Ovary (tissue), 9 donors: ENCODE data around the gene ATP6V0A4. TPM values are rescaled to one million over a fixed set of nuclear protein-coding genes. Genes with fewer than 3 reads are reported as not detected.
A peak's percentile ranks its signal among the peaks of the same experiment; 100 is the strongest.
"Not testable (repeated sequence)": the region's sequence is repeated elsewhere in the genome, so short reads cannot be mapped to it uniquely, and the experiment has no call there.

Experiments
- DNase-seq, 5 donors: peaks; one replicate each; pipeline ENCODE4 v3.0.0-alpha.2; 2019 to 2020
- H3K27ac ChIP-seq, 2 donors: fragments of 200-600 bp; one replicate each; pipeline versions ENCODE4 v1.5.1 to v1.8.0; 2019 to 2022
- H3K27me3 ChIP-seq: fragments of 200-600 bp; one replicate; pipeline ENCODE4 v1.8.0; 2022
- H3K36me3 ChIP-seq: fragments of 200-600 bp; sonication (generic); one replicate; pipeline ENCODE4 v1.5.1; 2019
- H3K4me1 ChIP-seq: one replicate; pipeline ENCODE4 v1.8.1; 2013; ENCODE audit warnings: mild to moderate bottlenecking, moderate library complexity; ENCODE audit not compliant: insufficient read depth
- H3K4me3 ChIP-seq: fragments of 200-600 bp; sonication (generic); one replicate; pipeline ENCODE4 v1.5.1; 2017
- H3K9me3 ChIP-seq, 2 donors: fragments of 200-600 bp in 1 of 2; sonication (generic) in 1 of 2; one replicate each; pipeline versions ENCODE4 v1.5.1 to v1.8.1; 2013 to 2019; ENCODE audit warnings: mild to moderate bottlenecking in 1 of 2, moderate library complexity in 1 of 2
- CTCF ChIP-seq, 3 donors: fragments of 450-650 bp in 2 of 3; fragments of 200-600 bp in 1 of 3; IDR thresholded peaks; one replicate each; pipeline versions ENCODE4 v1.5.1 to v1.8.0; 2016 to 2022; ENCODE audit warnings: antibody characterized with exemption in 3 of 3, mild to moderate bottlenecking in 1 of 3
- EP300 ChIP-seq: sonication (generic); formaldehyde crosslinking; IDR thresholded peaks from one replicate; pipeline ENCODE4 v1.6.1; 2017; ENCODE audit warnings: antibody characterized with exemption
- POLR2A ChIP-seq: fragments of 450-650 bp; IDR thresholded peaks from one replicate; pipeline ENCODE4 v1.6.1; 2017; ENCODE audit warnings: antibody characterized with exemption, mild to moderate bottlenecking, moderate library complexity
- WGBS, 3 donors: extraction: QIAGEN DNeasy Blood & Tissue Kit in 1 of 3; methylation state at CpG; one replicate each; pipeline versions ENCODE4 v1.1.5 to v1.1.7; 2013 to 2017; 5-methylcytosine and 5-hydroxymethylcytosine counted together
- intact Hi-C, 4 donors: fragments of 100-400 bp; cut with DNase I; formaldehyde crosslinking; loops; one replicate each; pipeline versions ENCODE4 v1.11.0 to v1.15.1; 2022 to 2023
- polyA plus RNA-seq, 2 donors: library from polyadenylated mRNA; stranded (reverse); fragments of 200-250 nt in 1 of 2; fragments of 350-450 nt in 1 of 2; fragmentation: Illumina TruSeq in 1 of 2; extraction: RNeasy Lipid Tissue Mini Kit (QIAGEN cat#74804) in 1 of 2; gene quantifications; one replicate each; pipeline ENCODE4 v1.2.3, GENCODE V29; 2013 to 2014
- total RNA-seq, 7 donors: library from RNA; depleted of rRNA in 2 of 7; stranded (reverse); fragments of >200 nt in 2 of 7; fragmentation: NEBNext Ultra II Directional in 3 of 7; extraction: Animal tissue kit (Norgen Biotek cat#: 25700) in 3 of 7; gene quantifications; one replicate each; pipeline versions ENCODE4 v1.1.0 to v1.2.4, GENCODE V29; 2016 to 2023
- donor health status: DM: no; HTN: no; CAD: no; lungs with moderate emphysema.
- donor health status: DM: no; HTN: no; CAD: no.
- donor health status: Bipolar disorder and iron deficiency.
- donor health status: DM: yes; HTN: yes; CAD: no.
- donor health status: DM: no; HTN: no; CAD: no.
- donor health status: DM: yes; HTN: yes; CAD: no.

Gene ATP6V0A4
- total and polyA plus RNA-seq, 9 donors = 1.7 TPM; not detected in 8

- intact Hi-C loops = no loop called here
- Histone ChIP-seq H3K9me3 (no peaks in the 10 kb centered on the region), H3K4me1 (peaks cover 3% of the 10 kb centered on the region), H3K4me3 (no peak overlapping the region), H3K27me3 (no peaks in the 10 kb centered on the region), H3K36me3 (no peaks in the 10 kb centered on the region), H3K27ac (no peak overlapping the region)
- TF ChIP-seq CTCF (IDR thresholded peaks at IDR 0.05) (no peak), EP300 (no peak), POLR2A (no peak)
- DNase-seq = no peak
- WGBS, 3 donors = 84 to 98% (median 93%) methylated on average over 1 to 2 of the region's 2 CpGs
Observed at GRCh38 chr7:138690495-138690894, 107.5 kb downstream of the ATP6V0A4 start.

- H3K9me3 ChIP-seq = not testable (repeated sequence)
Observed at GRCh38 chr7:138688037-138688436, 110.0 kb downstream of the ATP6V0A4 start.

DNA sequence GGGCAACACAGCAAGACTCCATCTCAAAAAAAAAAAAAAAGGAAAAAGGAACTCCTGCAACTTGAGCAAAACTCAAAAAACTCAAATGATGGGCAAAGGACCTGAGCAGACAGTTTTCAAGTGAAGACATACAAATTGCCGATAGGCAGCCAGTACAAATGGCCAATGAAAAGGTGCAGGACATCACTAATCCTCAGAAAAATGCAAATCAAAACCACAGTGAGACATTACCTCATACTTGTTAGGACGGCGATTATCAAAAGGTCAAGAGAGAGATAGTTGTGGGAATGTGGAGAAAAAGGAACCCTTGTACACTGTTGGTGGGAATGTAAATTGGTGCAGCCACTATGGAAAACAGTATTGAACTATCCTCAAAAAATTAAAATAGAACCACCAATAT lies 113.7 kb downstream of the ATP6V0A4 start:
- 20 to 28% (median 27%) methylated on average over 3 of the region's 3 CpGs for WGBS, 3 donors
- no peak overlapping the region for H3K27ac ChIP-seq
- no peaks in the 10 kb centered on the region for H3K36me3 ChIP-seq
- intact Hi-C loops = no loop called here
- H3K9me3 ChIP-seq = no peaks in the 10 kb centered on the region
- no peak for TF ChIP-seq POLR2A
- TF ChIP-seq EP300 = no peak
- TF ChIP-seq CTCF (IDR thresholded peaks at IDR 0.05) = no peak
- H3K27me3 ChIP-seq = no peaks in the 10 kb centered on the region
- no peak for DNase-seq
- H3K4me1 ChIP-seq = peaks cover 3% of the 10 kb centered on the region
- H3K4me3 ChIP-seq = no peak overlapping the region

More at GRCh38 chr7:138688037-138688436, 110.0 kb downstream of the ATP6V0A4 start:
- intact Hi-C loops, H3K36me3 ChIP-seq, H3K27ac ChIP-seq, H3K27me3 ChIP-seq, H3K4me3 ChIP-seq, H3K4me1 ChIP-seq: not testable (repeated sequence)
- WGBS, 3 donors = 90 to 95% (median 92%) methylated on average over 6 of the region's 6 CpGs
- peak in 1 of 5 donors; percentile 7 for DNase-seq

DNA sequence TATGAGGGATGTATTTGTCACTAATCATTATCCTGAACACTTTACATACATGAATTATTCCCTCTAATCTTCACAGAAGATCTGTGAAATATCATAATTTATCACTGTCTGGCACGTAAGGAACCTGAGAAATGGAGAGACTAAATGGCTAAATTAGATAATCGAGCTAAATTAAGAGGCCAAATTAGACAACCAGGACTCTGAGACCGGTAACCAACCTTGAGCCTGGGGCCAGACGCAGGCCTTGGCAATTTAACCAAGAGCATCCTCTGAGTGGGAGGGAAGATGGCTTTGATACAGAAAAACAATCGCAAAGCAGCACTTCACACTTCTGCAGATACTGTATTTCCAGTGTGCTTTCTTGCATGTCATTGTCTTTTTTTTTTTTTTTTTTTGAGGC lies 118.2 kb downstream of the ATP6V0A4 start:
- Histone ChIP-seq H3K27ac (no peak overlapping the region), H3K9me3 (no peaks in the 10 kb centered on the region), H3K4me3 (no peak overlapping the region), H3K27me3 (no peaks in the 10 kb centered on the region), H3K36me3 (no peaks in the 10 kb centered on the region), H3K4me1 (no peaks in the 10 kb centered on the region)
- no peak for DNase-seq
- TF ChIP-seq POLR2A (no peak), EP300 (no peak), CTCF (IDR thresholded peaks at IDR 0.05) (no peak)
- 75 to 86% (median 82%) methylated on average over 5 of the region's 5 CpGs for WGBS, 3 donors
- intact Hi-C loops = no loop called here

DNA sequence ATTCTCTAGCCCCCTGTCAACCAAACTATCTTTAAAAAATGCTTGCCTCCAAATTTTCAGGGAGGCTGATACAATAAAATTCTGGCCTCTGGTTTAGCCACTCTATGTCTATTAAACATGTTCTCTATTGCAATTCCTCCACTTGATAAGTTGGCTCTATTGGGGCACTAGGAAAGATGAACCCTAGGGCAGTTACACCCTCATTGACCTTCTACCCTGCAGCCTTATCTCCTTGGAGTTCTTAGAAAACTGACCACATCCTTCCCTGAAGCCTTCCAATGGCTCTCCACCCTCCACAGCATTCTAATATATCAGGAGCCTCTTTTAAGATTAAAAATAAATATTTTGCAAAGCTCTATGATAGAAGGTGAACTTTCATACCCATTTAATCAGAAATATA lies 127.4 kb downstream of the ATP6V0A4 start:
- H3K4me3 ChIP-seq = no peak overlapping the region
- intact Hi-C loops = no loop called here
- H3K9me3 ChIP-seq = no peaks in the 10 kb centered on the region
- no peak for DNase-seq
- H3K4me1 ChIP-seq = peaks cover 3% of the 10 kb centered on the region
- no peaks in the 10 kb centered on the region for H3K36me3 ChIP-seq
- TF ChIP-seq EP300 (no peak), CTCF (IDR thresholded peaks at IDR 0.05) (no peak), POLR2A (no peak)
- H3K27me3 ChIP-seq = no peaks in the 10 kb centered on the region
- H3K27ac ChIP-seq = no peak overlapping the region
